ENCODE measurements around the gene RABGAP1L. TPM values are rescaled to one million over a fixed set of nuclear protein-coding genes. Genes with fewer than 3 reads are reported as not detected.

Gene RABGAP1L
- total RNA-seq, 4 donors from 2014 or later: 48.2 to 102 (median 59.1) TPM

- DNase-seq (ENCODE audit: low spot score in 2 of 2): no peak
- Histone ChIP-seq H3K27me3 (no peaks in the 10 kb centered on the region), H3K9me3 (no peaks in the 10 kb centered on the region), H3K27ac (no peak overlapping the region), H3K4me1 (peaks cover 6% of the 10 kb centered on the region), H3K36me3 (no peaks in the 10 kb centered on the region), H3K4me3 (no peak overlapping the region)
- WGBS: 85% methylated on average over 2 of the region's 2 CpGs
- TF ChIP-seq EP300 (IDR thresholded peaks at IDR 0.05) (no peak), POLR2A (IDR thresholded peaks at IDR 0.05) (no peak), CTCF (IDR thresholded peaks at IDR 0.05) (no peak), POLR2AphosphoS5 (IDR thresholded peaks at IDR 0.05) (no peak)
Measured at GRCh38 chr1:174946031-174946430, 786.7 kb downstream of the RABGAP1L start.

- Histone ChIP-seq H3K4me3 (no peak overlapping the region), H3K4me1 (no peaks in the 10 kb centered on the region), H3K36me3 (no peaks in the 10 kb centered on the region), H3K27ac (no peak overlapping the region), H3K9me3 (no peaks in the 10 kb centered on the region), H3K27me3 (no peaks in the 10 kb centered on the region)
- no peak for DNase-seq (ENCODE audit: low spot score in 2 of 2)
- 90% methylated on average over 1 of the region's 1 CpG for WGBS
- TF ChIP-seq CTCF (IDR thresholded peaks at IDR 0.05): no peak
- no peak for TF ChIP-seq EP300 (IDR thresholded peaks at IDR 0.05)
- no peak for TF ChIP-seq POLR2A (IDR thresholded peaks at IDR 0.05)
- no peak for TF ChIP-seq POLR2AphosphoS5 (IDR thresholded peaks at IDR 0.05)
Measured at GRCh38 chr1:174949061-174949460, 789.7 kb downstream of the RABGAP1L start.

- Histone ChIP-seq H3K4me1 (no peaks in the 10 kb centered on the region), H3K36me3 (no peaks in the 10 kb centered on the region), H3K27ac (no peak overlapping the region), H3K9me3 (no peaks in the 10 kb centered on the region), H3K4me3 (no peak overlapping the region), H3K27me3 (no peaks in the 10 kb centered on the region)
- no peak for TF ChIP-seq CTCF (IDR thresholded peaks at IDR 0.05)
- no peak for TF ChIP-seq POLR2A (IDR thresholded peaks at IDR 0.05)
- no peak for TF ChIP-seq POLR2AphosphoS5 (IDR thresholded peaks at IDR 0.05)
- no peak for TF ChIP-seq EP300 (IDR thresholded peaks at IDR 0.05)
- no peak for DNase-seq (ENCODE audit: low spot score in 2 of 2)
Measured at GRCh38 chr1:174949645-174950044, 790.3 kb downstream of the RABGAP1L start.

- 73% methylated on average over 11 of the region's 11 CpGs for WGBS
- Histone ChIP-seq H3K27ac (no peak overlapping the region), H3K4me3 (no peak overlapping the region), H3K4me1 (peaks cover 5% of the 10 kb centered on the region), H3K36me3 (no peaks in the 10 kb centered on the region), H3K9me3 (no peaks in the 10 kb centered on the region), H3K27me3 (no peaks in the 10 kb centered on the region)
- no peak for DNase-seq (ENCODE audit: low spot score in 2 of 2)
- TF ChIP-seq CTCF (IDR thresholded peaks at IDR 0.05) (no peak), EP300 (IDR thresholded peaks at IDR 0.05) (no peak), POLR2AphosphoS5 (IDR thresholded peaks at IDR 0.05) (no peak), POLR2A (IDR thresholded peaks at IDR 0.05) (no peak)
Measured at GRCh38 chr1:174953285-174954072, 794.2 kb downstream of the RABGAP1L start.

- H3K9me3 ChIP-seq: no peaks in the 10 kb centered on the region
- H3K27ac ChIP-seq: no peak overlapping the region
- H3K36me3 ChIP-seq: no peaks in the 10 kb centered on the region
- no peaks in the 10 kb centered on the region for H3K27me3 ChIP-seq
- DNase-seq (ENCODE audit: low spot score in 2 of 2): no peak
- peaks cover 5% of the 10 kb centered on the region for H3K4me1 ChIP-seq
- no peak for TF ChIP-seq CTCF (IDR thresholded peaks at IDR 0.05)
- TF ChIP-seq POLR2A (IDR thresholded peaks at IDR 0.05): no peak
- TF ChIP-seq POLR2AphosphoS5 (IDR thresholded peaks at IDR 0.05): no peak
- no peak for TF ChIP-seq EP300 (IDR thresholded peaks at IDR 0.05)
- no peak overlapping the region for H3K4me3 ChIP-seq
Measured at GRCh38 chr1:174954073-174954460, 794.7 kb downstream of the RABGAP1L start.
